ENCODE measurements around the gene THSD7B.

Gene THSD7B

DNA sequence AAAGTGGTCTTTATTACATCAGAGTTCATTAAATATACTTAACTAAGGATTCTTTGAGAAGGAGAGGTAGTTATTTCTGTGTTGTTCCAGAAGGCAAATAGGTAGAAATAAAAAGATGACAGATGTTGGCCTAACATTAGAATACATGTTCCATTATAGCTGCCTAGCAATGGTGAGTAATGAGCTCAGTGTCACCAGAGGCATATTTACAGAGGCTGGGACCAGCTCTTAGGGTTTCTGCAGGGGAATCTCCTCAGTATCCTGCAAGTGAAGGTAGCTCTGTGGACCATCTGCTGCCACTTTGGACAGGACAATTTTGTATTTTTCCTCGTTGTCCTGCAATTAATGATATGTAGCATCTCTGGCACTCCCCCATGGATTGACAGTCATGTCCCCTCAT, 416.0 kb downstream of the THSD7B start:
- H3K4me1 ChIP-seq (ENCODE audit: control insufficient read depth in 2 of 2, insufficient read depth in 2 of 2, low read length in 2 of 2) = no peaks in the 10 kb centered on the region
- H3K9me3 ChIP-seq (ENCODE audit: control insufficient read depth in 2 of 2, low read length in 2 of 2) = no peaks in the 10 kb centered on the region
- H3K27me3 ChIP-seq (ENCODE audit: control insufficient read depth in 2 of 2, insufficient read depth in 2 of 2, low read length in 2 of 2) = no peaks in the 10 kb centered on the region
- no peak overlapping the region for H3K27ac ChIP-seq (ENCODE audit: low read depth in 2 of 2, low read length in 2 of 2)
- H3K36me3 ChIP-seq (ENCODE audit: control insufficient read depth in 2 of 2, insufficient read depth in 2 of 2, low read length in 2 of 2) = no peaks in the 10 kb centered on the region
- H3K9ac ChIP-seq (ENCODE audit: low read depth in 1 of 2, low read length in 2 of 2) = no peak overlapping the region
- no peak overlapping the region for H3K4me3 ChIP-seq (ENCODE audit: low read length in 2 of 2)

DNA sequence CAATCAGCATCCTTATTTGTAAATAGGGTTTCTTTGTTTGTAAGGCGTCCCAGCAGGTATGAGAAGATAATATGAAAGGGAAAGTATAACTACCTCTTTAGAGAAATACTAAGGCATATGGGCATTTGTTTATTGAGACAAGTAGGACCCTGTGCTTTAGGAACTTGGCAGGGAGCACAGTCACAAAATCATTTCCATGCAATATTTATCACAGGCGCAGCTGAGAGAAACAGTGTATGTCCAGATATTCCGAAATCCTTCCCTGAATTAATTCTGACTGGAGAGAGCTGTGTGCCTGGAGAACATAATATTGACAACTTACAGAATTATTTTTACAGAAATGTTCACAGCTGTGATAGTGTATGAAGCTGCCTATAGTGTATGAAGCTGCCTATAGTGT, 416.7 kb downstream of the THSD7B start:
- H3K27ac ChIP-seq (ENCODE audit: low read depth in 2 of 2, low read length in 2 of 2) = no peak overlapping the region
- H3K36me3 ChIP-seq (ENCODE audit: control insufficient read depth in 2 of 2, insufficient read depth in 2 of 2, low read length in 2 of 2) = no peaks in the 10 kb centered on the region
- no peak overlapping the region for H3K9ac ChIP-seq (ENCODE audit: low read depth in 1 of 2, low read length in 2 of 2)
- no peaks in the 10 kb centered on the region for H3K9me3 ChIP-seq (ENCODE audit: control insufficient read depth in 2 of 2, low read length in 2 of 2)
- H3K4me1 ChIP-seq (ENCODE audit: control insufficient read depth in 2 of 2, insufficient read depth in 2 of 2, low read length in 2 of 2) = no peaks in the 10 kb centered on the region
- H3K4me3 ChIP-seq (ENCODE audit: low read length in 2 of 2) = no peak overlapping the region
- H3K27me3 ChIP-seq (ENCODE audit: control insufficient read depth in 2 of 2, insufficient read depth in 2 of 2, low read length in 2 of 2) = no peaks in the 10 kb centered on the region

DNA sequence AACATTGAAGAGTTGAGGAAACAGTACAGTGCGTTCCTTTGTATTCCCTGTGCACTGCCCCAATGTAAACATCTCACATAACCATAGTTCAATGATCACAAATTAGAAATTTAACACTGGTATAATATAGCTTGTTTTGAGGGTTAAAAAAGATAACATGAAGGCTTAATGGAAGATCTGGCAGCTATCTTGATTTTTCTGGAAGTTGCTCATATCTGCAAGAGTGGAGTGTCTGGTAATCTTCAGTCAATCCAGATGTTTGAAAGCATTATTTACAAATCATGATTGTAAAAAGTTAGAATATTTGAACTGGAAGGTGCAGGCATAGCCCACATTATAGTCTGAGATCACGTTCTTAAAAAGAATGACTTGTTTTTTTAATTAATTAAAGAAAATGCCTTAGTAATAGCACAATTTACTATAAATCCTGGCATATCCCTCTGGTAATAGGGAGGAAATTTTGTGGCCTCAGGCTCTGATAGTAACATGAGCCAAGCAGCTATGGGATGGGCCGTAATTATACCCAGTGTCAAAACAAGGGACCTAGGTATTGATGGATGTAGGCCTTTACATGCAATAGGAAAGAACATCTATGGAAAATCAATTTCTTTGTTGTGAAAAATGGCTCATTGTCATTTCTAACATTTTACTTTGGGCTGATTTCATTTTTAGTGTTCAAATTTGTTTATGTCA, 418.0 kb downstream of the THSD7B start:
- H3K27ac ChIP-seq (ENCODE audit: low read depth in 2 of 2, low read length in 2 of 2) = no peak overlapping the region
- H3K4me3 ChIP-seq (ENCODE audit: low read length in 2 of 2) = no peak overlapping the region
- H3K27me3 ChIP-seq (ENCODE audit: control insufficient read depth in 2 of 2, insufficient read depth in 2 of 2, low read length in 2 of 2) = no peaks in the 10 kb centered on the region
- no peaks in the 10 kb centered on the region for H3K4me1 ChIP-seq (ENCODE audit: control insufficient read depth in 2 of 2, insufficient read depth in 2 of 2, low read length in 2 of 2)
- H3K36me3 ChIP-seq (ENCODE audit: control insufficient read depth in 2 of 2, insufficient read depth in 2 of 2, low read length in 2 of 2) = no peaks in the 10 kb centered on the region
- no peaks in the 10 kb centered on the region for H3K9me3 ChIP-seq (ENCODE audit: control insufficient read depth in 2 of 2, low read length in 2 of 2)
- H3K9ac ChIP-seq (ENCODE audit: low read depth in 1 of 2, low read length in 2 of 2) = no peak overlapping the region

DNA sequence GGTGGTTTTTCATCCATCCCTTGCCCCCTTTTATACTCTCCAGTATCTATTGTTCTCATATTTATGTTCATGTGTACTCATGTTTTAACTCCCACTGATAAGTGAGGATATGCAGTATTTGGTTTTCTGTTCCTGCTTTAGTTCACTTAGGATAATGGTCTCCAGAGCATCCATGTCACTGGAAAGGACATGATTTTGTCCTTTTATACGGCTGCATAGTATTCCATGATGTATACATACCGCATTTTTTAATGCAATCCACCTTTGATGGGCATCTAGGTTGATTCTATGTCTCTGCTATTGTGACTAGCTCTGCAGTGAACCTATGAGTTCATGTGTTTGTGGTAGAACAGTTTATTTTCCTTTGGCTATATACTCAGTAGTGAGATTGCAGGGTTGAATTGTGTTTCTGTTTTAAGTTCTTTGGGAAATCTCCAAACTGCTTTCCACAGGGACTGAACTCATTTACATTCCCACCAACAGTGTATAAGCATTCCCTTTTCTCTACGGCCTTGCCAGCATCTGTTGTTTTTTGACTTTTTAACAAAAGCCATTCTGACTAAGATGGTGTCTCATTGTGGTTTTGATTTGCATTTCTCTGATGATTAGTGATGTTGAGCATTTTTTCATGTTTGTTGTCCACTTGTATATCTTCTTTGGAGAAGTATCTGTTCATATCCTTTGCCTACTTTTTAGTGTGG, 420.2 kb downstream of the THSD7B start:
- no peak overlapping the region for H3K9ac ChIP-seq (ENCODE audit: low read depth in 1 of 2, low read length in 2 of 2)
- H3K4me3 ChIP-seq (ENCODE audit: low read length in 2 of 2) = no peak overlapping the region
- H3K9me3 ChIP-seq (ENCODE audit: control insufficient read depth in 2 of 2, low read length in 2 of 2) = no peaks in the 10 kb centered on the region
- no peaks in the 10 kb centered on the region for H3K4me1 ChIP-seq (ENCODE audit: control insufficient read depth in 2 of 2, insufficient read depth in 2 of 2, low read length in 2 of 2)
- no peak overlapping the region for H3K27ac ChIP-seq (ENCODE audit: low read depth in 2 of 2, low read length in 2 of 2)
- no peaks in the 10 kb centered on the region for H3K27me3 ChIP-seq (ENCODE audit: control insufficient read depth in 2 of 2, insufficient read depth in 2 of 2, low read length in 2 of 2)
- no peaks in the 10 kb centered on the region for H3K36me3 ChIP-seq (ENCODE audit: control insufficient read depth in 2 of 2, insufficient read depth in 2 of 2, low read length in 2 of 2)

DNA sequence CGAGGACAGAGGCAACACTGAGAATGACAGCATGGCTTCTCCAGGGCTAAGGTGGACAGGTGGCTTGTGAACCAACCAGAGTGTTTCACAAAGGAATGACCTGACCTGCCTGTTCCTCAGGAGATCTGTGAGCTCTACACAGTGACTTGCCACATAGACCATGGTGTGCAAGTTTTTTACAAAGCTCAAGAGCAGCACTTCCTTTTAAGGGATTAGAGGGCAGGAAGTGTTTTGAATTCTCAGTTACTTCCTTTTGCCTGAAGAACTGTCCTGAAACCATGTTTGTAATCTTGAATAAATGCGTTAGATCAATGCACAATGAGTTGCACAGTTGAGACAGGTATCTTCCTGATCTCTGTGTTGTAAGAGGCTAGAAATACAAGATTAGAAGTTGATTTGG, 421.9 kb downstream of the THSD7B start:
- H3K27me3 ChIP-seq (ENCODE audit: control insufficient read depth in 2 of 2, insufficient read depth in 2 of 2, low read length in 2 of 2) = no peaks in the 10 kb centered on the region
- no peak overlapping the region for H3K4me3 ChIP-seq (ENCODE audit: low read length in 2 of 2)
- no peaks in the 10 kb centered on the region for H3K4me1 ChIP-seq (ENCODE audit: control insufficient read depth in 2 of 2, insufficient read depth in 2 of 2, low read length in 2 of 2)
- no peak overlapping the region for H3K9ac ChIP-seq (ENCODE audit: low read depth in 1 of 2, low read length in 2 of 2)
- H3K27ac ChIP-seq (ENCODE audit: low read depth in 2 of 2, low read length in 2 of 2) = no peak overlapping the region
- no peaks in the 10 kb centered on the region for H3K36me3 ChIP-seq (ENCODE audit: control insufficient read depth in 2 of 2, insufficient read depth in 2 of 2, low read length in 2 of 2)
- H3K9me3 ChIP-seq (ENCODE audit: control insufficient read depth in 2 of 2, low read length in 2 of 2) = no peaks in the 10 kb centered on the region

- Histone ChIP-seq H3K9me3 (ENCODE audit: control insufficient read depth in 2 of 2, low read length in 2 of 2) (no peaks in the 10 kb centered on the region), H3K4me3 (ENCODE audit: low read length in 2 of 2) (no peak overlapping the region), H3K27ac (ENCODE audit: low read depth in 2 of 2, low read length in 2 of 2) (no peak overlapping the region), H3K9ac (ENCODE audit: low read depth in 1 of 2, low read length in 2 of 2) (no peak overlapping the region), H3K27me3 (ENCODE audit: control insufficient read depth in 2 of 2, insufficient read depth in 2 of 2, low read length in 2 of 2) (no peaks in the 10 kb centered on the region), H3K36me3 (ENCODE audit: control insufficient read depth in 2 of 2, insufficient read depth in 2 of 2, low read length in 2 of 2) (no peaks in the 10 kb centered on the region), H3K4me1 (ENCODE audit: control insufficient read depth in 2 of 2, insufficient read depth in 2 of 2, low read length in 2 of 2) (no peaks in the 10 kb centered on the region)
Measured at GRCh38 chr2:137190411-137191195, 425.3 kb downstream of the THSD7B start.

- H3K9ac ChIP-seq (ENCODE audit: low read depth in 1 of 2, low read length in 2 of 2) = no peak overlapping the region
- H3K4me3 ChIP-seq (ENCODE audit: low read length in 2 of 2) = no peak overlapping the region
- H3K27ac ChIP-seq (ENCODE audit: low read depth in 2 of 2, low read length in 2 of 2) = no peak overlapping the region
- no peaks in the 10 kb centered on the region for H3K9me3 ChIP-seq (ENCODE audit: control insufficient read depth in 2 of 2, low read length in 2 of 2)
- no peaks in the 10 kb centered on the region for H3K27me3 ChIP-seq (ENCODE audit: control insufficient read depth in 2 of 2, insufficient read depth in 2 of 2, low read length in 2 of 2)
- no peaks in the 10 kb centered on the region for H3K4me1 ChIP-seq (ENCODE audit: control insufficient read depth in 2 of 2, insufficient read depth in 2 of 2, low read length in 2 of 2)
- H3K36me3 ChIP-seq (ENCODE audit: control insufficient read depth in 2 of 2, insufficient read depth in 2 of 2, low read length in 2 of 2) = no peaks in the 10 kb centered on the region
Measured at GRCh38 chr2:137192366-137193310, 427.3 kb downstream of the THSD7B start.

GRCh38 chr2:137193401-137193800, 428.1 kb downstream of the THSD7B start:
- H3K4me1 ChIP-seq (ENCODE audit: control insufficient read depth in 2 of 2, insufficient read depth in 2 of 2, low read length in 2 of 2) = no peaks in the 10 kb centered on the region

GRCh38 chr2:137194111-137194510, 428.8 kb downstream of the THSD7B start:
- Histone ChIP-seq H3K4me1 (ENCODE audit: control insufficient read depth in 2 of 2, insufficient read depth in 2 of 2, low read length in 2 of 2) (no peaks in the 10 kb centered on the region), H3K4me3 (ENCODE audit: low read length in 2 of 2) (no peak overlapping the region), H3K9ac (ENCODE audit: low read depth in 1 of 2, low read length in 2 of 2) (no peak overlapping the region), H3K36me3 (ENCODE audit: control insufficient read depth in 2 of 2, insufficient read depth in 2 of 2, low read length in 2 of 2) (no peaks in the 10 kb centered on the region), H3K27me3 (ENCODE audit: control insufficient read depth in 2 of 2, insufficient read depth in 2 of 2, low read length in 2 of 2) (no peaks in the 10 kb centered on the region), H3K27ac (ENCODE audit: low read depth in 2 of 2, low read length in 2 of 2) (no peak overlapping the region), H3K9me3 (ENCODE audit: control insufficient read depth in 2 of 2, low read length in 2 of 2) (no peaks in the 10 kb centered on the region)

More at GRCh38 chr2:137193401-137193800, 428.1 kb downstream of the THSD7B start:
- no peak overlapping the region for H3K9ac ChIP-seq (ENCODE audit: low read depth in 1 of 2, low read length in 2 of 2)
- H3K27me3 ChIP-seq (ENCODE audit: control insufficient read depth in 2 of 2, insufficient read depth in 2 of 2, low read length in 2 of 2) = no peaks in the 10 kb centered on the region
- no peak overlapping the region for H3K27ac ChIP-seq (ENCODE audit: low read depth in 2 of 2, low read length in 2 of 2)
- no peak overlapping the region for H3K4me3 ChIP-seq (ENCODE audit: low read length in 2 of 2)
- no peaks in the 10 kb centered on the region for H3K9me3 ChIP-seq (ENCODE audit: control insufficient read depth in 2 of 2, low read length in 2 of 2)
- no peaks in the 10 kb centered on the region for H3K36me3 ChIP-seq (ENCODE audit: control insufficient read depth in 2 of 2, insufficient read depth in 2 of 2, low read length in 2 of 2)
